Natural killer cell (primary cell): ENCODE measurements around the gene AKR1D1. TPM values are rescaled to one million over a fixed set of nuclear protein-coding genes. Genes with fewer than 3 reads are reported as not detected.

ENCODE experiments used
- ATAC-seq, 3 donors: fragments of 150-1000 bp in 2 of 3; fragments of 200-7000 bp in 1 of 3; cut with Tn5 transposase; 1 replicate in 1 of 3; 2 replicates in 2 of 3; pipeline ENCODE4 v1.10.0; 2021; ENCODE audit warnings: mild to moderate bottlenecking in 2 of 3, moderate library complexity in 2 of 3
- DNase-seq, 2 donors: peaks; one replicate each; pipeline versions ENCODE4 v3.0.0 to v3.0.0-alpha.2; 2013 to 2021; ENCODE audit warnings: mixed read lengths in 1 of 2
- H3K27ac ChIP-seq: one replicate; pipeline ENCODE4 v1.5.1; 2013; ENCODE audit warnings: mild to moderate bottlenecking, low read length
- H3K27me3 ChIP-seq: one replicate; pipeline ENCODE4 v1.6.1; 2013; ENCODE audit warnings: low read length; ENCODE audit not compliant: control insufficient read depth, insufficient read depth
- H3K36me3 ChIP-seq: one replicate; pipeline ENCODE4 v1.6.1; 2013; ENCODE audit warnings: low read length; ENCODE audit not compliant: control insufficient read depth, insufficient read depth
- H3K4me1 ChIP-seq: one replicate; pipeline ENCODE4 v1.6.1; 2013; ENCODE audit warnings: low read length; ENCODE audit not compliant: control insufficient read depth, insufficient read depth
- H3K4me3 ChIP-seq: one replicate; pipeline ENCODE4 v1.5.1; 2013; ENCODE audit warnings: low read length
- H3K9me3 ChIP-seq: one replicate; pipeline ENCODE4 v1.6.1; 2013; ENCODE audit warnings: low read length; ENCODE audit not compliant: control insufficient read depth, insufficient read depth
- H3K27ac Mint-ChIP-seq, 2 donors: one replicate each; pipeline ENCODE4 v1.8.0; 2022; ENCODE audit warnings: mild to moderate bottlenecking in 2 of 2, mixed read lengths in 2 of 2, moderate library complexity in 1 of 2
- H3K27me3 Mint-ChIP-seq, 2 donors: one replicate each; pipeline ENCODE4 v1.8.0; 2022; ENCODE audit warnings: low read depth in 2 of 2, mixed read lengths in 2 of 2
- H3K36me3 Mint-ChIP-seq: one replicate; pipeline ENCODE4 v1.8.0; 2022; ENCODE audit warnings: mixed read lengths
- H3K4me1 Mint-ChIP-seq, 2 donors: one replicate each; pipeline ENCODE4 v1.8.0; 2022; ENCODE audit warnings: mixed read lengths in 2 of 2
- H3K4me3 Mint-ChIP-seq: one replicate; pipeline ENCODE4 v1.8.0; 2022; ENCODE audit warnings: mild to moderate bottlenecking, moderate library complexity, mixed read lengths
- H3K9me3 Mint-ChIP-seq, 2 donors: one replicate each; pipeline ENCODE4 v1.8.0; 2022; ENCODE audit warnings: mixed read lengths in 2 of 2
- WGBS: methylation state at CpG from one replicate; pipeline ENCODE4 v1.1.7; 2013; ENCODE audit warnings: missing lambda C conversion rate; ENCODE audit not compliant: insufficient coverage; 5-methylcytosine and 5-hydroxymethylcytosine counted together
- intact Hi-C: fragments of 100-400 bp; cut with micrococcal nuclease; formaldehyde crosslinking; loops from one replicate; pipeline ENCODE4 v1.14.2; 2022
- total RNA-seq, 4 donors: library from RNA; stranded (reverse); fragments of 120-200 nt in 1 of 4; gene quantifications; one replicate each; pipeline versions ENCODE4 v1.2.3 to v1.2.4, GENCODE V29; 2013 to 2022
- TF ChIP-seq, protein P1 (sequence below): fragments of 200-600 bp; IDR thresholded peaks from one replicate; pipeline ENCODE4 v1.8.0; 2022; ENCODE audit warnings: antibody characterized with exemption

The AKR1D1 gene
- total RNA-seq, 3 donors from 2014 or later (not counting 1 experiment from before 2014, with no cell fraction given): not detected

DNA sequence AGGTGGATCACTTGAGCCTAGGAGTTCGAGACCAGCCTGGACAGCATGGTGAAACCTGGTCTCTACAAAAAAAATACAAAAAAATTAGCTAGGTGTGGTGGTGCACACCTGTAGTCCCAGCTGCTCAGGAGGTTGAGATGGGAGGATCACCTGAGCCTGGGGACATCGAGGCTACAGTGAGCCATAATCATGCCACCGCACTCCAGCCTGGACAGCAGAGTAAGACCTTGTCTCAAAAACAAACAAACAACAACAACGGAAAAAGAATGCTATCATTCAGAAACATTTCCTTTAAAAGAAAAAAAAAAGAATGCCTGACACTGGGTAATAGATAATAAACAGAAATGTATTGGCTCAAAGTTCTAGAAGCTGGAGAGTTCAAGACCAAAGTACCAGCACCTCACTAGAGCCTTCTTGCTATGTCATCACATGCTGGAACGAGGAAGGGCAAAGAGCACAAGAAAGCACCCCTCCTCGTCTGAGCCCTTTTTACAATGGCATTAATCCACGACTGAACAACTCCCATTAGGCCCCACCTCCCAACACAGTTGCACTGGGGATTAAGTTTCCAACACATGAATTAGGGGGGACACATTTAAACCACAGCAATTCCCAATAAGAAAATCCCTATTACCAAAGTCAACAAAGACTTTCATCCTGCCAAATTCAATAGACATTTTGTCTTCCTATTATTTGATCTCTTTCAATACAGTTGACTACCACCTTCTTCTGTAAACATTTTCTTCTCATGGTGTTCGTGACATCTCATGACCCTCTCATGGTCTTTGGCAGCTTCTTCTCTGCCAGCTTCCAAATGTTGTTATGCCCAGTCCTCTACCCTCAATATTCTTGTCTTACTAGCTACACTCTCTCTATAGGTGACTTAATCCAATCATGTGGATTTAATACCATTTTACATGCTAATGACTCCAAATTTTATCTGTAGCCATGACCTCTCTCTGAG lies 20.0 kb downstream of the AKR1D1 start:
- intact Hi-C loops: no loop called here
- H3K27ac Mint-ChIP-seq: no peak overlapping the region
- WGBS: 74% methylated on average over 7 of the region's 8 CpGs
- H3K9me3 Mint-ChIP-seq: no peaks in the 10 kb centered on the region
- DNase-seq: no peak
- no peaks in the 10 kb centered on the region for H3K36me3 Mint-ChIP-seq
- peaks cover 0 to 7% of the 10 kb centered on the region in 2 donors for H3K27me3 Mint-ChIP-seq
- no peak for ATAC-seq
- TF ChIP-seq, protein P1, sequence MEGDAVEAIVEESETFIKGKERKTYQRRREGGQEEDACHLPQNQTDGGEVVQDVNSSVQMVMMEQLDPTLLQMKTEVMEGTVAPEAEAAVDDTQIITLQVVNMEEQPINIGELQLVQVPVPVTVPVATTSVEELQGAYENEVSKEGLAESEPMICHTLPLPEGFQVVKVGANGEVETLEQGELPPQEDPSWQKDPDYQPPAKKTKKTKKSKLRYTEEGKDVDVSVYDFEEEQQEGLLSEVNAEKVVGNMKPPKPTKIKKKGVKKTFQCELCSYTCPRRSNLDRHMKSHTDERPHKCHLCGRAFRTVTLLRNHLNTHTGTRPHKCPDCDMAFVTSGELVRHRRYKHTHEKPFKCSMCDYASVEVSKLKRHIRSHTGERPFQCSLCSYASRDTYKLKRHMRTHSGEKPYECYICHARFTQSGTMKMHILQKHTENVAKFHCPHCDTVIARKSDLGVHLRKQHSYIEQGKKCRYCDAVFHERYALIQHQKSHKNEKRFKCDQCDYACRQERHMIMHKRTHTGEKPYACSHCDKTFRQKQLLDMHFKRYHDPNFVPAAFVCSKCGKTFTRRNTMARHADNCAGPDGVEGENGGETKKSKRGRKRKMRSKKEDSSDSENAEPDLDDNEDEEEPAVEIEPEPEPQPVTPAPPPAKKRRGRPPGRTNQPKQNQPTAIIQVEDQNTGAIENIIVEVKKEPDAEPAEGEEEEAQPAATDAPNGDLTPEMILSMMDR: no peak
- Histone ChIP-seq H3K4me3 (no peak overlapping the region), H3K27me3 (no peaks in the 10 kb centered on the region), H3K36me3 (no peaks in the 10 kb centered on the region), H3K9me3 (no peaks in the 10 kb centered on the region), H3K27ac (no peak overlapping the region), H3K4me1 (no peaks in the 10 kb centered on the region)
- H3K4me3 Mint-ChIP-seq: no peak overlapping the region
- no peaks in the 10 kb centered on the region for H3K4me1 Mint-ChIP-seq

- Mint-ChIP-seq H3K4me1 (no peaks in the 10 kb centered on the region), H3K27me3 (peaks cover 0 to 8% of the 10 kb centered on the region in 2 donors), H3K4me3 (no peak overlapping the region), H3K36me3 (no peaks in the 10 kb centered on the region), H3K9me3 (no peaks in the 10 kb centered on the region), H3K27ac (no peak overlapping the region)
- Histone ChIP-seq H3K4me3 (no peak overlapping the region), H3K36me3 (no peaks in the 10 kb centered on the region), H3K27me3 (no peaks in the 10 kb centered on the region), H3K27ac (no peak overlapping the region), H3K4me1 (no peaks in the 10 kb centered on the region), H3K9me3 (no peaks in the 10 kb centered on the region)
- intact Hi-C loops: no loop called here
- TF ChIP-seq, protein P1: no peak
- DNase-seq (peak in 1 of 2 donors; percentile 22), ATAC-seq (no peak)
- 81% methylated on average over 2 of the region's 3 CpGs for WGBS
Measured at GRCh38 chr7:138097064-138097741, 20.9 kb downstream of the AKR1D1 start.

GRCh38 chr7:138099813-138100212 lies 23.6 kb downstream of the AKR1D1 start:
- ATAC-seq (no peak), DNase-seq (no peak)
- Mint-ChIP-seq H3K4me3 (no peak overlapping the region), H3K27me3 (peaks cover 0 to 8% of the 10 kb centered on the region in 2 donors), H3K27ac (no peak overlapping the region), H3K4me1 (no peaks in the 10 kb centered on the region), H3K9me3 (no peaks in the 10 kb centered on the region), H3K36me3 (no peaks in the 10 kb centered on the region)
- H3K27me3 ChIP-seq: no peaks in the 10 kb centered on the region
- intact Hi-C loops: no loop called here
- no peak overlapping the region for H3K27ac ChIP-seq
- no peaks in the 10 kb centered on the region for H3K9me3 ChIP-seq
- H3K4me1 ChIP-seq: no peaks in the 10 kb centered on the region
- no peak overlapping the region for H3K4me3 ChIP-seq
- TF ChIP-seq, protein P1: no peak
- H3K36me3 ChIP-seq: no peaks in the 10 kb centered on the region
- 87% methylated on average over 2 of the region's 3 CpGs for WGBS
